CD4-positive, alpha-beta T cell (primary cell): ENCODE data around the gene TBC1D3I. TPM values are rescaled to one million over a fixed set of nuclear protein-coding genes. Genes with fewer than 3 reads are reported as not detected.
"Not testable (repeated sequence)": the region's sequence is repeated elsewhere in the genome, so short reads cannot be mapped to it uniquely, and the experiment has no call there.

Source experiments
- ATAC-seq: fragments of 200-7000 bp; cut with Tn5 transposase; one replicate; pipeline ENCODE4 v1.10.0; 2022; ENCODE audit warnings: mild to moderate bottlenecking; ENCODE audit not compliant: poor library complexity
- CTCF ChIA-PET: fragments of 350-600 bp; sonication (Branson Sonifier 250); formaldehyde crosslinking; loops from one replicate; lab custom pipeline; 2021; ENCODE audit warnings: antibody characterized with exemption, inconsistent platforms; lab: Charles Lee
- POLR2A ChIA-PET: fragments of 350-600 bp; sonication (Branson Sonifier 250); formaldehyde crosslinking; loops from one replicate; lab custom pipeline; 2021; ENCODE audit warnings: antibody characterized with exemption, inconsistent platforms; lab: Charles Lee
- DNase-seq, 14 experiments: peaks; one replicate each; pipeline ENCODE4 v3.0.0-alpha.2; 2013 to 2020; ENCODE audit warnings: mixed read lengths in 2 of 14
- H3K27ac ChIP-seq, 2 donors: one replicate each; pipeline versions ENCODE4 v1.5.1 to v1.7.0; 2013; ENCODE audit warnings: low read length in 2 of 2, low read depth in 1 of 2, mild to moderate bottlenecking in 1 of 2
- H3K27me3 ChIP-seq, 2 experiments: 1 replicate in 1 of 2; 2 replicates in 1 of 2; pipeline versions ENCODE4 v1.6.1 to v1.7.0; 2013; ENCODE audit warnings: low read length in 2 of 2, control low read depth in 1 of 2, mild to moderate bottlenecking in 1 of 2, moderate library complexity in 1 of 2; ENCODE audit not compliant: insufficient read depth in 2 of 2, control insufficient read depth in 1 of 2
- H3K36me3 ChIP-seq: one replicate; pipeline ENCODE4 v1.6.1; 2013; ENCODE audit warnings: low read length, control low read depth; ENCODE audit not compliant: insufficient read depth
- H3K4me1 ChIP-seq: one replicate; pipeline ENCODE4 v1.6.1; 2013; ENCODE audit warnings: low read length, control low read depth; ENCODE audit not compliant: insufficient read depth
- H3K4me3 ChIP-seq: one replicate; pipeline ENCODE4 v1.5.1; 2013; ENCODE audit warnings: mild to moderate bottlenecking, low read length, moderate library complexity
- H3K9me3 ChIP-seq, 2 experiments: 1 replicate in 1 of 2; 2 replicates in 1 of 2; pipeline versions ENCODE4 v1.6.1 to v1.7.0; 2013; ENCODE audit warnings: low read length in 2 of 2, mild to moderate bottlenecking in 2 of 2, control low read depth in 1 of 2, moderate library complexity in 1 of 2; ENCODE audit not compliant: control insufficient read depth in 1 of 2, insufficient read depth in 1 of 2
- H3K27ac Mint-ChIP-seq: one replicate; pipeline ENCODE4 v1.8.0; 2020; ENCODE audit warnings: mixed read lengths
- H3K27me3 Mint-ChIP-seq: one replicate; pipeline ENCODE4 v1.8.0; 2021; ENCODE audit warnings: mixed read lengths
- H3K36me3 Mint-ChIP-seq: one replicate; pipeline ENCODE4 v1.8.0; 2021; ENCODE audit warnings: low read depth, mixed read lengths
- H3K4me1 Mint-ChIP-seq: one replicate; pipeline ENCODE4 v1.8.0; 2021; ENCODE audit warnings: low read depth, mixed read lengths
- H3K4me3 Mint-ChIP-seq: one replicate; pipeline ENCODE4 v1.8.0; 2020; ENCODE audit warnings: mild to moderate bottlenecking, mixed read lengths
- H3K9me3 Mint-ChIP-seq: one replicate; pipeline ENCODE4 v1.8.0; 2020; ENCODE audit warnings: mixed read lengths
- intact Hi-C, 2 experiments: fragments of 100-400 bp; cut with DNase I in 1 of 2; cut with micrococcal nuclease in 1 of 2; formaldehyde crosslinking; loops; one replicate each; pipeline versions ENCODE4 v1.15.1 to v1.9.0; 2023 to 2025; cut with DNase I, micrococcal nuclease
- total RNA-seq, 174 experiments: library from RNA in 2 of 174; stranded (reverse) in 2 of 174; gene quantifications; one replicate each; pipeline ENCODE4 v1.2.3 and lab custom pipeline; 2021 to 2026
- TF ChIP-seq, protein P1 (sequence below): fragments of 200-600 bp; IDR thresholded peaks from one replicate; pipeline ENCODE4 v1.8.0; 2022; ENCODE audit warnings: antibody characterized with exemption, mild to moderate bottlenecking

Gene TBC1D3I
- total RNA-seq, 2 experiments from 2014 or later = 0.25 to 0.36 TPM

DNA sequence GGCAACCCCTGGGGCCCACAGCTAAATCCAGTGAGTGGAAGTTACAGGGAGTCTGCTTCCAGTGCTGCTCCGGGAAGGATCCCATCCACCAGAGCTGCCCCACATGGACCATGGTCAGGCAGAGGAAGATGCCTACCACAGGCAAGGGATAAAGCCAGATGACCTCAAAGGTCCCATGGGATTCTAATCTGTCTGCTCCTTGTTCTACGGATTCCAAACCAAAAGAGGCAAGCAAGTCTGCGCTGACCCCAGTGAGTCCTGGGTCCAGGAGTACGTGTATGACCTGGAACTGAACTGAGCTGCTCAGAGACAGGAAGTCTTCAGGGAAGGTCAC is 52.1 kb downstream of the TBC1D3I start:
- Histone ChIP-seq H3K27me3 (peaks cover 7 to 8% of the 10 kb centered on the region in 2 experiments), H3K4me3 (no peak overlapping the region), H3K27ac (no peak overlapping the region), H3K36me3 (no peaks in the 10 kb centered on the region), H3K4me1 (no peaks in the 10 kb centered on the region), H3K9me3 (no peaks in the 10 kb centered on the region)
- Mint-ChIP-seq H3K27ac (no peak overlapping the region), H3K4me3 (no peak overlapping the region), H3K36me3 (no peaks in the 10 kb centered on the region), H3K4me1 (no peaks in the 10 kb centered on the region), H3K9me3 (no peaks in the 10 kb centered on the region), H3K27me3 (peaks cover 19% of the 10 kb centered on the region)
- TF ChIP-seq, protein P1, sequence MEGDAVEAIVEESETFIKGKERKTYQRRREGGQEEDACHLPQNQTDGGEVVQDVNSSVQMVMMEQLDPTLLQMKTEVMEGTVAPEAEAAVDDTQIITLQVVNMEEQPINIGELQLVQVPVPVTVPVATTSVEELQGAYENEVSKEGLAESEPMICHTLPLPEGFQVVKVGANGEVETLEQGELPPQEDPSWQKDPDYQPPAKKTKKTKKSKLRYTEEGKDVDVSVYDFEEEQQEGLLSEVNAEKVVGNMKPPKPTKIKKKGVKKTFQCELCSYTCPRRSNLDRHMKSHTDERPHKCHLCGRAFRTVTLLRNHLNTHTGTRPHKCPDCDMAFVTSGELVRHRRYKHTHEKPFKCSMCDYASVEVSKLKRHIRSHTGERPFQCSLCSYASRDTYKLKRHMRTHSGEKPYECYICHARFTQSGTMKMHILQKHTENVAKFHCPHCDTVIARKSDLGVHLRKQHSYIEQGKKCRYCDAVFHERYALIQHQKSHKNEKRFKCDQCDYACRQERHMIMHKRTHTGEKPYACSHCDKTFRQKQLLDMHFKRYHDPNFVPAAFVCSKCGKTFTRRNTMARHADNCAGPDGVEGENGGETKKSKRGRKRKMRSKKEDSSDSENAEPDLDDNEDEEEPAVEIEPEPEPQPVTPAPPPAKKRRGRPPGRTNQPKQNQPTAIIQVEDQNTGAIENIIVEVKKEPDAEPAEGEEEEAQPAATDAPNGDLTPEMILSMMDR = no peak
- POLR2A ChIA-PET = no interaction called here
- no peak for ATAC-seq
- CTCF ChIA-PET = no interaction called here
- intact Hi-C loops = no loop called here
- DNase-seq = no peak

DNA sequence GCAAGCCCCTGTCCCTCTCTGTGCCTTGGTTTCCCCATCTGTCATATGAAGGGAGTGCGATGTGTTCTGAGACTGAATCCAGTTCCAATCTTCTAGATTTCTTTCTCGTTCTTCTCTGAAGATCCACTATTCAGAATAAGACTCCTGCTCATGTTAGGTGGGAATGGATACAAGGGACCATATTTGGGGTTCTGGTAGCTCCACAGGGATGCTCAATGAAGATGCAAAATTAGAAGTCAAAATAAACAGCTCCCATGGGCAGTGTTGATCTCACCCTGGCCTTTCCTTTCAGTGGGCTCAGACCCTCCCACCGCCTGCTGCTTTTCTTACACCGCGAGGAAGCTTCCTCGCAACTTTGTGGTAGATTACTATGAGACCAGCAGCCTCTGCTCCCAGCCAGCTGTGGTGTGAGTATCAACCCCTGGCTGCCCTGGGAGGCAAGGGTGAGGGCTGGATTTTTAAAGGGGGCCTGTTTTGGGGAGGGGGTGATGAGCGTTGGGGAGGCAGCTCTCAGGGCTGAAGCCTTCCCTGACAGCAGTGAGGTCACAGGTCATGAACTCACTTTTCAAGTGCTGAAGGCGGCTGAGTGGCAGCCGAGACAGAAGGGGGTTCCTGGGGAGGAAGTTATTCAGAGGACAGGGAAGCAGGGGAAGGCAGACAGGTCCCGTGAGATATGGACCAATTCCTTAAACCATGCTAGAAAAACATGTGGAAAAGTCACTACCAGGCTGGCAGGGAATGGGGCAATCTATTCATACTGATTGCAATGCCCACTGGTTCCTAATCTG is 52.7 kb downstream of the TBC1D3I start:
- H3K36me3 ChIP-seq, H3K9me3 ChIP-seq, POLR2A ChIA-PET, H3K36me3 Mint-ChIP-seq, H3K27ac Mint-ChIP-seq, CTCF ChIA-PET, H3K9me3 Mint-ChIP-seq, intact Hi-C loops, ATAC-seq, H3K4me3 ChIP-seq, H3K4me1 Mint-ChIP-seq, H3K27ac ChIP-seq, H3K4me3 Mint-ChIP-seq, H3K4me1 ChIP-seq, H3K27me3 ChIP-seq: not testable (repeated sequence)
- H3K27me3 Mint-ChIP-seq = peaks cover 19% of the 10 kb centered on the region
- DNase-seq = peak in 2 of 14 experiments; percentile 49 to 66

DNA sequence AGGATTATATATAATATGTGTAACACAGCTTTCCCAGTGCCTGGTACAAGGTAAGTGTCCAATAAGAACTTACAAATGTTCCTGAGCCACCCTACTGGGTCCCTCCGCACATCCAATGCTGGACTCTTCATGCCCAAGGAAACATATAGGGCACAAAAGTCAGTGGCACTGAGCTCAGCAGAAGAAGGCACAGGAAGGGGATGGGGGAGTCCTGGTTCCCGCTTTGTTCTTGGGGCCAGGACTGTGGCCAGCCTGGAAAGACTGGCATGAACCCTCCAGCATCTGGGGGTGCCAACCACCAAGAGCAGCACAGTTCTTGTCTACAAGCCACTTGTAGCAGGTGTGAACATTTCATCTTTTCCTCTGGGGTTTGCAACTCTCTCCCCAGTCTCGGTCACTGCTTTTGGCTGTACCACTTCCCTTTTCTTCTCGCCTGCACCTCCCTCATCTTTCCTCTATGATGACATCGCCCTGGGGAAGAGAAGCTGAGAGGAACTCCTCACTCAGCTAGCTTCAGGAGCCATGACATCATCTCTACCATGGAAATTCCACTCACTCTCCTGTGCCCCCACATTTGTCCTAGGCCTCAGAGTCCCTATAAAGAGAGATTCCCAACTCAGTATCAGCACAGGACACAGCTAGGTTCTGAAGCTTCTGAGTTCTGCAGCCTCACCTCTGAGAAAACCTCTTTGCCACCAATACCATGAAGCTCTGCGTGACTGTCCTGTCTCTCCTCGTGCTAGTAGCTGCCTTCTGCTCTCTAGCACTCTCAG is 53.7 kb downstream of the TBC1D3I start, which contains the start of gene CCL4L2:
Gene CCL4L2, plus strand, starts transcription at position 625 of the 773 bp plus-strand sequence.
- intact Hi-C loops, H3K27ac ChIP-seq: not testable (repeated sequence)

DNA sequence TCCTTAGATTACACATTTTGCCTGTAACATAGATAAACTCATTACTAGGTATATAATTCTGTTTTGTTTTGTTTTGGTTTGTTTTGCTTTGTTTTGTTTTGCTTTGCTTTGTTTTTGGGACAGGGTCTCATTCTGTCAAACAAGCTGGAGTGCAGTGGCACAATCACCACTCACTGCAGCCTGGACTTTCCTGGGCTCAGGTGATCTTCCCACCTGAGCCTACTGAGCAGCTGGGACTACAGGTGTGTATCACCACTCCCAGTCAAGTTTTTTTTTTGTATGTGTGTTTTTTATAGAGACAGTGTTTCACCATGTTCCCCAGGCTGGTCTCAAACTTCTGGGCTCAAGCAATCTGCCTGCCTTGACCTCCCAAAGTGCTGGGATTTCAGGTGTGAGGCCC is 54.8 kb downstream of the TBC1D3I start:
- Mint-ChIP-seq H3K4me1 (no peaks in the 10 kb centered on the region), H3K27me3 (peaks cover 15% of the 10 kb centered on the region), H3K4me3 (no peak overlapping the region), H3K36me3 (no peaks in the 10 kb centered on the region), H3K27ac (no peak overlapping the region), H3K9me3 (no peaks in the 10 kb centered on the region)
- Histone ChIP-seq H3K4me1 (no peaks in the 10 kb centered on the region), H3K4me3 (no peak overlapping the region), H3K27ac (no peak overlapping the region), H3K27me3 (peaks cover 7 to 8% of the 10 kb centered on the region in 2 experiments), H3K36me3 (no peaks in the 10 kb centered on the region), H3K9me3 (no peaks in the 10 kb centered on the region)
- TF ChIP-seq, protein P1 = no peak
- POLR2A ChIA-PET = no interaction called here
- ATAC-seq (no peak), DNase-seq (no peak)
- intact Hi-C loops = no loop called here
- CTCF ChIA-PET = no interaction called here

More for the DNA sequence above, 53.7 kb downstream of the TBC1D3I start, which contains the start of gene CCL4L2:
- H3K4me3 ChIP-seq, POLR2A ChIA-PET, H3K36me3 Mint-ChIP-seq, H3K4me3 Mint-ChIP-seq, CTCF ChIA-PET, H3K4me1 Mint-ChIP-seq, ATAC-seq, H3K9me3 ChIP-seq, H3K4me1 ChIP-seq, H3K9me3 Mint-ChIP-seq, H3K27ac Mint-ChIP-seq, H3K36me3 ChIP-seq, H3K27me3 ChIP-seq: not testable (repeated sequence)
- peak in 3 of 14 experiments; percentile 33 to 59 (median 49) for DNase-seq
- peaks cover 19% of the 10 kb centered on the region for H3K27me3 Mint-ChIP-seq

- H3K27me3 Mint-ChIP-seq, ATAC-seq, H3K36me3 Mint-ChIP-seq, H3K4me1 ChIP-seq, intact Hi-C loops, H3K27ac Mint-ChIP-seq, H3K4me1 Mint-ChIP-seq, H3K36me3 ChIP-seq, H3K4me3 Mint-ChIP-seq, DNase-seq, H3K9me3 Mint-ChIP-seq, POLR2A ChIA-PET, H3K4me3 ChIP-seq, H3K27ac ChIP-seq, H3K9me3 ChIP-seq, H3K27me3 ChIP-seq, CTCF ChIA-PET: not testable (repeated sequence)
Measured at GRCh38 chr17:36207383-36207782, 57.0 kb downstream of the TBC1D3I start.
